H9 (cell line): ENCODE data around the gene C2orf49. TPM values are rescaled to one million over a fixed set of nuclear protein-coding genes. Genes with fewer than 3 reads are reported as not detected.

Experiments used
- DNase-seq: peaks from one replicate; pipeline ENCODE4 v3.0.0-alpha.2; 2017
- H2AFZ ChIP-seq: one replicate; pipeline ENCODE4 v1.6.1; 2013; ENCODE audit warnings: mild to moderate bottlenecking, low read length, control low read depth, moderate library complexity
- H2AK5ac ChIP-seq: 2 replicates; pipeline ENCODE4 v1.6.1; 2013; ENCODE audit warnings: low read length, control low read depth, mixed read lengths; ENCODE audit not compliant: insufficient read length
- H2BK120ac ChIP-seq: one replicate; pipeline ENCODE4 v1.6.1; 2013; ENCODE audit warnings: low read depth, mild to moderate bottlenecking, low read length, control low read depth, inconsistent platforms; ENCODE audit not compliant: poor library complexity, severe bottlenecking
- H2BK12ac ChIP-seq: 2 replicates; pipeline ENCODE4 v1.6.1; 2013; ENCODE audit warnings: low read length, control low read depth, mixed read lengths, low read depth; ENCODE audit not compliant: insufficient read length
- H2BK15ac ChIP-seq: 2 replicates; pipeline ENCODE4 v1.6.1; 2013; ENCODE audit warnings: low read depth, low read length, control low read depth
- H2BK20ac ChIP-seq: one replicate; pipeline ENCODE4 v1.6.1; 2013; ENCODE audit warnings: low read depth, mild to moderate bottlenecking, low read length, control low read depth, inconsistent platforms; ENCODE audit not compliant: poor library complexity, severe bottlenecking
- H2BK5ac ChIP-seq: 2 replicates; pipeline ENCODE4 v1.6.1; 2013; ENCODE audit warnings: low read length, control low read depth, mixed read lengths; ENCODE audit not compliant: insufficient read length
- H3K14ac ChIP-seq: 2 replicates; pipeline ENCODE4 v1.6.1; 2013; ENCODE audit warnings: low read length, control low read depth; ENCODE audit not compliant: insufficient read depth
- H3K18ac ChIP-seq: 2 replicates; pipeline ENCODE4 v1.6.1; 2013; ENCODE audit warnings: low read depth, mild to moderate bottlenecking, mixed read lengths, low read length, control low read depth; ENCODE audit not compliant: insufficient read length
- H3K23ac ChIP-seq: 2 replicates; pipeline ENCODE4 v1.6.1; 2013; ENCODE audit warnings: low read length, control low read depth, mixed read lengths, low read depth; ENCODE audit not compliant: insufficient read length
- H3K23me2 ChIP-seq: 2 replicates; pipeline ENCODE4 v1.6.1; 2013; ENCODE audit warnings: low read depth, mild to moderate bottlenecking, mixed read lengths, low read length, control low read depth; ENCODE audit not compliant: insufficient read length, poor library complexity, severe bottlenecking
- H3K27ac ChIP-seq: 2 replicates; pipeline ENCODE4 v1.5.1; 2013; ENCODE audit warnings: low read length, control low read depth, mixed read lengths, low read depth; ENCODE audit not compliant: insufficient read length
- H3K27me3 ChIP-seq: 2 replicates; pipeline ENCODE4 v1.6.1; 2013; ENCODE audit warnings: low read length, control low read depth, inconsistent platforms; ENCODE audit not compliant: insufficient read depth
- H3K4ac ChIP-seq: 2 replicates; pipeline ENCODE4 v1.6.1; 2013; ENCODE audit warnings: low read depth, mild to moderate bottlenecking, control low read depth, inconsistent platforms, low read length, moderate library complexity
- H3K4me1 ChIP-seq: 2 replicates; pipeline ENCODE4 v1.6.1; 2013; ENCODE audit warnings: low read length, control low read depth, inconsistent platforms; ENCODE audit not compliant: insufficient read depth
- H3K4me2 ChIP-seq: 2 replicates; pipeline ENCODE4 v1.6.1; 2013; ENCODE audit warnings: low read length, control low read depth, mixed read lengths; ENCODE audit not compliant: insufficient read length, insufficient read depth
- H3K56ac ChIP-seq: 2 replicates; pipeline ENCODE4 v1.6.1; 2013; ENCODE audit warnings: low read depth, mild to moderate bottlenecking, mixed read lengths, low read length, control low read depth; ENCODE audit not compliant: insufficient read length
- H3K79me1 ChIP-seq: 2 replicates; pipeline ENCODE4 v1.6.1; 2013; ENCODE audit warnings: low read depth, mild to moderate bottlenecking, moderate library complexity, low read length, control low read depth, inconsistent platforms; ENCODE audit not compliant: insufficient read depth, poor library complexity, severe bottlenecking
- H3K79me2 ChIP-seq: 2 replicates; pipeline ENCODE4 v1.6.1; 2013; ENCODE audit warnings: low read length, control low read depth, inconsistent platforms; ENCODE audit not compliant: insufficient read depth
- H3K9ac ChIP-seq: 2 replicates; pipeline ENCODE4 v1.6.1; 2013; ENCODE audit warnings: low read length, control low read depth, mixed read lengths; ENCODE audit not compliant: insufficient read length; ENCODE audit errors: extremely low read depth
- H3K9me3 ChIP-seq: one replicate; pipeline ENCODE4 v1.6.1; 2013; ENCODE audit warnings: low read depth, low read length, inconsistent platforms; ENCODE audit not compliant: control insufficient read depth
- H3T11ph ChIP-seq: one replicate; pipeline ENCODE4 v1.6.1; 2013; ENCODE audit warnings: mild to moderate bottlenecking, low read length, control low read depth, inconsistent platforms
- H4K20me1 ChIP-seq: one replicate; pipeline ENCODE4 v1.6.1; 2013; ENCODE audit not compliant: control insufficient read depth, insufficient read length, insufficient read depth
- H4K5ac ChIP-seq: 2 replicates; pipeline ENCODE4 v1.6.1; 2013; ENCODE audit warnings: low read depth, mild to moderate bottlenecking, mixed read lengths, low read length, control low read depth; ENCODE audit not compliant: insufficient read length
- H4K8ac ChIP-seq: replicated peaks from 2 replicates; pipeline ENCODE4 v1.6.1; 2013; ENCODE audit warnings: low read length, control low read depth, mixed read lengths, low read depth; ENCODE audit not compliant: insufficient read length
- H4K91ac ChIP-seq: 2 replicates; pipeline ENCODE4 v1.6.1; 2013; ENCODE audit warnings: low read depth, mild to moderate bottlenecking, moderate library complexity, mixed read lengths, low read length, control low read depth; ENCODE audit not compliant: insufficient read length
- H3K27ac Mint-ChIP-seq, 3 experiments: 2 replicates in 2 of 3; 3 replicates in 1 of 3; pipeline ENCODE4 v1.8.0; 2020 to 2021; ENCODE audit warnings: mixed read lengths in 3 of 3, mild to moderate bottlenecking in 1 of 3, moderate library complexity in 1 of 3
- H3K27me3 Mint-ChIP-seq: 2 replicates; pipeline ENCODE4 v1.8.0; 2021; ENCODE audit warnings: low read depth, mild to moderate bottlenecking, moderate library complexity, mixed read lengths
- H3K36me3 Mint-ChIP-seq, 3 experiments: 2 replicates in 2 of 3; 3 replicates in 1 of 3; pipeline ENCODE4 v1.8.0; 2020 to 2021; ENCODE audit warnings: low read depth in 3 of 3, mixed read lengths in 3 of 3; ENCODE audit not compliant: insufficient read depth in 1 of 3
- H3K4me1 Mint-ChIP-seq, 2 experiments: 2 replicates each; pipeline ENCODE4 v1.8.0; 2020; ENCODE audit warnings: mixed read lengths in 2 of 2
- H3K4me3 Mint-ChIP-seq, 2 experiments: 2 replicates in 1 of 2; 3 replicates in 1 of 2; pipeline ENCODE4 v1.8.0; 2020 to 2021; ENCODE audit warnings: mild to moderate bottlenecking in 2 of 2, mixed read lengths in 2 of 2, moderate library complexity in 1 of 2
- H3K9me3 Mint-ChIP-seq, 2 experiments: 2 replicates in 1 of 2; 3 replicates in 1 of 2; pipeline ENCODE4 v1.8.0; 2020; ENCODE audit warnings: mild to moderate bottlenecking in 2 of 2, mixed read lengths in 2 of 2, moderate library complexity in 1 of 2
- WGBS: extraction: QIAGEN DNeasy Blood & Tissue Kit; methylation state at CpG from one replicate; pipeline ENCODE4 v1.1.7; 2013; ENCODE audit warnings: missing lambda C conversion rate, low lambda C conversion rate, mixed read lengths; ENCODE audit not compliant: insufficient read length; ENCODE audit errors: extremely low coverage; 5-methylcytosine and 5-hydroxymethylcytosine counted together
- total RNA-seq: library from RNA; stranded (reverse); gene quantifications from 2 replicates; pipeline ENCODE4 v1.2.1, GENCODE V29; 2021
- TF ChIP-seq, protein P1 (sequence below): fragments of 200-600 bp; sonication (generic); conservative IDR thresholded peaks from 3 replicates; pipeline ENCODE4 v1.8.0; 2021; ENCODE audit warnings: antibody characterized with exemption, mild to moderate bottlenecking

The C2orf49 gene
- total RNA-seq, 1 experiment from 2014 or later, result 18.8 TPM

DNA sequence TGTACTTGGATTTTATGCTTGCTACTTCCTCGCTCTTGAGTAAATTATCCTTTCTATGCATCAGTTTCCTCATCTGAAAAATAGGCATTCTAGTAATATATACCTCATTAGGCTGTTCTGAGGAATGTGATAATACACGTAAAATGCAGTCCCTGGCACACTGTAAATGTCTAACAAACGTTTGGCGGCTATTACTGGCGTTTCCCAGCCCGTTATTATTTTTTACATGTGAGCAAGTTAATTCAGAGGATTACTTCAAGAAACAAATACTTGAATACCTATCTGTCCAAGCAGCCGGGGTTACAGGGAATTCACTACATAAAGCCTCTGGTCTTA lies 586 bp upstream of the C2orf49 start:
- no peak overlapping the region for H2AFZ ChIP-seq
- peak overlapping the region; percentile 100 for H3K18ac ChIP-seq
- WGBS, result no CpG with 5 or more reads among the region's 7 CpGs
- H2BK15ac ChIP-seq, result no peak overlapping the region
- peaks cover 5% of the 10 kb centered on the region for H3K79me1 ChIP-seq
- H4K20me1 ChIP-seq, result no peaks in the 10 kb centered on the region
- peaks cover 9% of the 10 kb centered on the region for H3K23me2 ChIP-seq
- H2BK12ac ChIP-seq, result no peak overlapping the region
- H3K27me3 ChIP-seq, result no peaks in the 10 kb centered on the region
- TF ChIP-seq, protein P1, sequence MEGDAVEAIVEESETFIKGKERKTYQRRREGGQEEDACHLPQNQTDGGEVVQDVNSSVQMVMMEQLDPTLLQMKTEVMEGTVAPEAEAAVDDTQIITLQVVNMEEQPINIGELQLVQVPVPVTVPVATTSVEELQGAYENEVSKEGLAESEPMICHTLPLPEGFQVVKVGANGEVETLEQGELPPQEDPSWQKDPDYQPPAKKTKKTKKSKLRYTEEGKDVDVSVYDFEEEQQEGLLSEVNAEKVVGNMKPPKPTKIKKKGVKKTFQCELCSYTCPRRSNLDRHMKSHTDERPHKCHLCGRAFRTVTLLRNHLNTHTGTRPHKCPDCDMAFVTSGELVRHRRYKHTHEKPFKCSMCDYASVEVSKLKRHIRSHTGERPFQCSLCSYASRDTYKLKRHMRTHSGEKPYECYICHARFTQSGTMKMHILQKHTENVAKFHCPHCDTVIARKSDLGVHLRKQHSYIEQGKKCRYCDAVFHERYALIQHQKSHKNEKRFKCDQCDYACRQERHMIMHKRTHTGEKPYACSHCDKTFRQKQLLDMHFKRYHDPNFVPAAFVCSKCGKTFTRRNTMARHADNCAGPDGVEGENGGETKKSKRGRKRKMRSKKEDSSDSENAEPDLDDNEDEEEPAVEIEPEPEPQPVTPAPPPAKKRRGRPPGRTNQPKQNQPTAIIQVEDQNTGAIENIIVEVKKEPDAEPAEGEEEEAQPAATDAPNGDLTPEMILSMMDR, result no peak
- H3K9me3 ChIP-seq, result no peaks in the 10 kb centered on the region
- H2BK20ac ChIP-seq, result peak overlapping the region; percentile 91
- Mint-ChIP-seq H3K27me3 (no peaks in the 10 kb centered on the region; the same call in 1 of the 2 replicates), H3K36me3 (peaks cover 3 to 31% (median 23%) of the 10 kb centered on the region in 3 experiments; a peak in 6 of 7 replicates), H3K9me3 (peaks cover 0 to 3% of the 10 kb centered on the region in 2 experiments; a peak in 1 of 5 replicates), H3K27ac (peak overlapping the region; percentile 100), H3K4me1 (peaks cover 10 to 16% of the 10 kb centered on the region in 2 experiments), H3K4me3 (peak overlapping the region; percentile 99 to 100)
- peaks cover 16% of the 10 kb centered on the region for H3K79me2 ChIP-seq
- H3K4me2 ChIP-seq, result peak overlapping the region; percentile 85
- H3K4ac ChIP-seq, result peak overlapping the region; percentile 85; the same call in 1 of the 2 replicates
- H2BK120ac ChIP-seq, result peak overlapping the region; percentile 99
- H3K23ac ChIP-seq, result no peak overlapping the region
- peak overlapping the region; percentile 22 for H4K91ac ChIP-seq
- H4K5ac ChIP-seq, result peak overlapping the region; percentile 99
- H3K9ac ChIP-seq, result peak overlapping the region; percentile 100
- peak overlapping the region; percentile 83; the same call in 1 of the 2 replicates for H3K14ac ChIP-seq
- no peak overlapping the region for H2AK5ac ChIP-seq
- peak overlapping the region; percentile 95 for H3K56ac ChIP-seq
- H3K4me1 ChIP-seq, result no peaks in the 10 kb centered on the region
- peak overlapping the region; percentile 93 for H3T11ph ChIP-seq
- DNase-seq, result no peak
- peak overlapping the region; percentile 97 for H3K27ac ChIP-seq
- no peak overlapping the region for H4K8ac ChIP-seq
- H2BK5ac ChIP-seq, result no peak overlapping the region
